Esophagus squamous epithelium (tissue), 5 donors: Measurements from ENCODE around the gene TUBA8. TPM values are rescaled to one million over a fixed set of nuclear protein-coding genes. Genes with fewer than 3 reads are reported as not detected.

Experiments used
- DNase-seq: peaks from one replicate; lab custom pipeline; 2025; lab: John Stamatoyannopoulos, UW
- H3K27ac ChIP-seq, 4 donors: fragments of 200-600 bp; sonication (generic); one replicate each; pipeline ENCODE4 v1.5.1; 2016 to 2019; ENCODE audit warnings: mild to moderate bottlenecking in 1 of 4
- H3K27me3 ChIP-seq, 4 donors: fragments of 200-600 bp; sonication (generic); 1 replicate in 3 of 4; 2 replicates in 1 of 4; pipeline versions ENCODE4 v1.5.1 to v1.6.0; 2017 to 2021; ENCODE audit warnings: antibody characterized with exemption in 1 of 4
- H3K36me3 ChIP-seq, 3 donors: fragments of 200-600 bp; sonication (generic); one replicate each; pipeline ENCODE4 v1.5.1; 2016 to 2019
- H3K4me1 ChIP-seq, 3 donors: fragments of 200-600 bp; sonication (generic); one replicate each; pipeline ENCODE4 v1.5.1; 2017 to 2019
- H3K4me3 ChIP-seq, 4 donors: fragments of 200-600 bp; sonication (generic); 1 replicate in 3 of 4; 2 replicates in 1 of 4; pipeline ENCODE4 v1.5.1; 2016 to 2019; ENCODE audit warnings: mild to moderate bottlenecking in 2 of 4, moderate library complexity in 1 of 4
- H3K9me3 ChIP-seq, 3 donors: fragments of 200-600 bp; sonication (generic); one replicate each; pipeline ENCODE4 v1.5.1; 2016 to 2019
- CTCF ChIP-seq, 6 experiments: fragments of 450-650 bp in 4 of 6; fragments of 200-600 bp in 2 of 6; sonication (generic) in 2 of 6; IDR thresholded peaks; one replicate each; pipeline ENCODE4 v1.5.1; 2016 to 2019; ENCODE audit warnings: antibody characterized with exemption in 6 of 6, mild to moderate bottlenecking in 4 of 6, moderate library complexity in 4 of 6
- POLR2A ChIP-seq, 4 donors: fragments of 450-650 bp; IDR thresholded peaks; one replicate each; pipeline ENCODE4 v1.6.1; 2017; ENCODE audit warnings: antibody characterized with exemption in 4 of 4, mild to moderate bottlenecking in 4 of 4, moderate library complexity in 3 of 4
- WGBS, 2 donors: methylation state at CpG; one replicate each; pipeline ENCODE4 v1.1.5; 2018; 5-methylcytosine and 5-hydroxymethylcytosine counted together
- intact Hi-C: fragments of 100-400 bp; cut with DNase I; formaldehyde crosslinking; loops from one replicate; pipeline ENCODE4 v1.15.0; 2022
- total RNA-seq, 4 donors: library from RNA; depleted of rRNA; stranded (reverse); fragments of >200 nt; gene quantifications; one replicate each; pipeline ENCODE4 v1.1.0, GENCODE V29; 2016
- donor health status: DM: yes; HTN: yes; CAD: no.

The TUBA8 gene
- total RNA-seq, 4 donors from 2014 or later = 0.57 to 2.1 TPM; not detected in 2

- WGBS, 2 donors = 82 to 87% methylated on average over 9 to 10 of the region's 11 CpGs
- H3K9me3 ChIP-seq = no peaks in the 10 kb centered on the region
- TF ChIP-seq CTCF (IDR thresholded peaks at IDR 0.05) (no peak), POLR2A (IDR thresholded peaks at IDR 0.05) (no peak)
- intact Hi-C loops = no loop called here
- no peaks in the 10 kb centered on the region for H3K27me3 ChIP-seq
- H3K36me3 ChIP-seq = peaks cover 15 to 72% (median 18%) of the 10 kb centered on the region in 3 donors
- H3K4me3 ChIP-seq = no peak overlapping the region
- H3K27ac ChIP-seq = no peak overlapping the region
- H3K4me1 ChIP-seq = peaks cover 4 to 22% (median 5%) of the 10 kb centered on the region in 3 donors
- no peak for DNase-seq
These were observed 21.6 kb upstream of the TUBA8 start for GRCh38 chr22:18088825-18089568.

GRCh38 chr22:18090286-18090685, 20.3 kb upstream of the TUBA8 start:
- Histone ChIP-seq H3K4me3 (no peak overlapping the region), H3K27me3 (no peaks in the 10 kb centered on the region), H3K4me1 (peaks cover 4 to 22% (median 5%) of the 10 kb centered on the region in 3 donors), H3K27ac (no peak overlapping the region), H3K36me3 (peaks cover 13 to 59% (median 15%) of the 10 kb centered on the region in 3 donors), H3K9me3 (no peaks in the 10 kb centered on the region)
- DNase-seq = no peak
- TF ChIP-seq POLR2A (IDR thresholded peaks at IDR 0.05) = no peak
- no peak for TF ChIP-seq CTCF (IDR thresholded peaks at IDR 0.05)
- 93 to 98% methylated on average over 5 to 8 of the region's 8 CpGs for WGBS, 2 donors
- intact Hi-C loops = no loop called here

- H3K9me3 ChIP-seq = no peaks in the 10 kb centered on the region
- no peak for TF ChIP-seq CTCF (IDR thresholded peaks at IDR 0.05)
- WGBS, 2 donors = 50 to 51% methylated on average over 6 to 7 of the region's 7 CpGs
- H3K4me1 ChIP-seq = peaks cover 4 to 26% (median 5%) of the 10 kb centered on the region in 3 donors
- peak overlapping the region; percentile 80 to 93 (median 91) for H3K27ac ChIP-seq
- intact Hi-C loops = no loop called here
- H3K36me3 ChIP-seq = peaks cover 10 to 48% (median 15%) of the 10 kb centered on the region in 3 donors
- H3K4me3 ChIP-seq = peak overlapping the region; percentile 14 to 56 (median 41)
- no peaks in the 10 kb centered on the region for H3K27me3 ChIP-seq
- no peak for DNase-seq
These were observed 19.1 kb upstream of the TUBA8 start for GRCh38 chr22:18091478-18091877.

- DNase-seq = no peak
- Histone ChIP-seq H3K27me3 (no peaks in the 10 kb centered on the region), H3K9me3 (no peaks in the 10 kb centered on the region), H3K4me1 (peaks cover 4 to 26% (median 5%) of the 10 kb centered on the region in 3 donors), H3K4me3 (peak overlapping the region; percentile 14 to 56 (median 41)), H3K27ac (peak overlapping the region; percentile 80 to 93 (median 91)), H3K36me3 (peaks cover 10 to 46% (median 12%) of the 10 kb centered on the region in 3 donors)
- intact Hi-C loops = no loop called here
- TF ChIP-seq POLR2A (IDR thresholded peaks at IDR 0.05) (no peak), CTCF (IDR thresholded peaks at IDR 0.05) (peak in 3 of 6 experiments; percentile 7 to 25 (median 15))
- WGBS, 2 donors = 24 to 35% methylated on average over 19 to 22 of the region's 22 CpGs
These were observed 18.6 kb upstream of the TUBA8 start for GRCh38 chr22:18091916-18092526.

- H3K9me3 ChIP-seq = no peaks in the 10 kb centered on the region
- TF ChIP-seq CTCF (IDR thresholded peaks at IDR 0.05) = no peak
- intact Hi-C loops = no loop called here
- H3K36me3 ChIP-seq = peaks cover 0 to 39% (median 0%) of the 10 kb centered on the region in 3 donors
- WGBS, 2 donors = 90 to 92% methylated on average over 3 to 6 of the region's 6 CpGs
- H3K27me3 ChIP-seq = no peaks in the 10 kb centered on the region
- H3K4me3 ChIP-seq = no peak overlapping the region
- peak overlapping the region in 1 of 4 donors; percentile 4 for H3K27ac ChIP-seq
- DNase-seq = no peak
- peaks cover 4 to 26% (median 5%) of the 10 kb centered on the region in 3 donors for H3K4me1 ChIP-seq
These were observed 16.9 kb upstream of the TUBA8 start for GRCh38 chr22:18093661-18094060.
